ENCODE measurements around the gene ARL6IP6.
"Not testable (repeated sequence)": the region's sequence is repeated elsewhere in the genome, so short reads cannot be mapped to it uniquely, and the experiment has no call there.

The ARL6IP6 gene

DNA sequence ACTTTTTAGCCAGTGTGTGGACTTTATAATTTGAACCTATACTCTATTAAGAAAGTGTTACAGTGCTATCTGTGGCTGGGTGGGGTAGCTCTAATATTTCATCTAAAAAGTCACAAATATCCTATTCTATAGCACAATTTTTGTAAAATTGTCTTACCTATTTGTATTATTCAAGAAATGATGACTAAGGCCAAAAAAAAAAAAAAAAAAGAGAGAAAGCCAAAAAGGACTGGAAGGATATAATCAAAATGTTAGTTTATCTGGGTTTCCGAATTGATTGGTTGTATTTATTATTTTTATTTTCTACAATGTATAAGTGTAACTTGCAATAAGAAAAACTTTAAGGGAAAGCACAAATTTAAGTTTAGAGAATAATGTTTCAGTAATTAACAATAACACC is 5.5 kb downstream of the ARL6IP6 start:
- DNase-seq, result no peak

DNA sequence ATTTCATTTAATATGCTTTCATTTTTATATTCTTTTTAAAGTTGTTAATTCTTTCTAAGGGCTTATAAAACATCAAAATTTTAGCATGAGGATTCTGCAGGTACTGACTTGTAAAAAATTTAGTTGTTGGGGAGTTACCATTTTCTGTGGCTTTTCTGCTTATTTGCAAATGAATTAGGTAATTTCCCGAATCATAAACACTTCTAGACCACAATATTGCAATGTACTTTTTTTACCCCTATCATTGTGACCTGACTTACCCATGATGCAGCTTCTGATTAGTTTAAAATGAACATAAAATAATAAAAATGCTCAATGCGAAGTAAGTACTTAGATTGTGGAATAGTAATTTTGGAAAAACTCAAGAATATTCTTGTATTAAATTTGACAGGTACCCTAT is 11.4 kb downstream of the ARL6IP6 start:
- DNase-seq, result no peak

DNA sequence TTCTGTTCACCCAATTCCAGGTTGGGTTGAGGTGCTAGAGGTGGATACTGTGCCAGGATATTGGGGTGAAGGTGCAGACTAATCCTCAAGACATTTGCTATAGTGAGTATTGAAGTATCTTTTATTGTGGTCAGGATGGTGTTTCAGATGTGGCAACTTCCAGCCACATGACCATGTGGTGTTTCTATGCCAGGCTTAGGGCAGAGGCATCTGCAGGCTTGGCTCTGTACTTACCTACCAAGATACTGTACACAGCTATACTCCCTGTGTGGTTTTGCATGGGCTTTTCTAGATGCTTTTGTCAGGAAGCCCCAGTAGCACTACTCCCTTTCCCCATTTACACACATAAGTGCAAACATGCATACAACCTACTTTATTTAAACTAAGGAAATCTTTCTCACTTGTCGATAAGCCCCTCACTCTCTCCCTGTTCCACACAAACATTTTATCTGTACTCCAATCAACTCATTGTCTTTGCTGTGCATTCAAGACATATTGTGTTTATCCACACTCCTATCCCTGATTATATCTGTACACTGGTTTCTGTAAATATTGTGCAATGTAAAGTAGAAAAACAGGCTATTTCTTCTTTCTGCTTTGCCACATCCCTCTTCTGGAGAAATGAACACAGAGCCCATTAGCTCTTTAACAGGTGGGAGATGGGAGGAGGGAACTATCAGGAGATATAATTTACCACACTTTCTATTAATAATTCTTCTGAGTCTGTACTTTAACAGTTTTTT is 12.3 kb downstream of the ARL6IP6 start:
- no peak for DNase-seq

DNA sequence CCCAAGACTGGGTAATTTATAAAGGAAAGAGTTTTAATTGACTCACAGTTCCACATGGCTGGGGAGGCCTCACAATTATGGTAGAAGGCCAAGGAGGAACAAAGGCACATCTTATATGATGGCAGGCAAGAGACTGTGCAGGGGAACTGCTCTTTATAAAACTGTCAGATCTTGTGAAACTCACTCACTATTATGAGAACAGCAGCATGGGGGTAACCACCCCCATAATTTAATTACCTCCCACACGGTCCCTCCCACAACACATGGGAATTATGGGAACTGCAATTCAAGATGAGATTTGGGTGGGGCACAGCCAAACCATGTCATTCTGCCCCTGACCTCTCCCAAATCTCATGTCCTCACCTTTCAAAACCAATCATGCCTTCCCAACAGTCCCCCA is 19.1 kb downstream of the ARL6IP6 start:
- DNase-seq, result not testable (repeated sequence)

GRCh38 chr2:152738438-152738837 is 20.0 kb downstream of the ARL6IP6 start:
- DNase-seq, result no peak

DNA sequence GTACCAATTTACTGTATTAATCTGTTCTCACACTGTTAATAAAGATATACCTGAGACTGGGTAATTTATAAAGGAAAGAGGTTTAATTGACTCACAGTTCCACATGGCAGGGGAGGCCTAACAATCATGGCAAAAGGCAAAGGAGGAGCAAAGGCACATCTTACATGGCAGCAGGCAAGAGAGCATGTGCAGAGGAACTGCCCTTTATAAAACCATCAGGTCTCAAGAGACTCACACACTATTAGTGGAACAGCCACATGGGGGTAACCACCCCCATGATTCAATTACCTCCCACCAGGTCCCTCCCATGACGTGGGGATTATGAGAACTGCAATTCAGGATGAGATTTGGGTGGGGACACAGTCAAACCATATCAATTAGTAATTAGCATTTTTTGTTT is 21.3 kb downstream of the ARL6IP6 start:
- DNase-seq, result not testable (repeated sequence)

DNA sequence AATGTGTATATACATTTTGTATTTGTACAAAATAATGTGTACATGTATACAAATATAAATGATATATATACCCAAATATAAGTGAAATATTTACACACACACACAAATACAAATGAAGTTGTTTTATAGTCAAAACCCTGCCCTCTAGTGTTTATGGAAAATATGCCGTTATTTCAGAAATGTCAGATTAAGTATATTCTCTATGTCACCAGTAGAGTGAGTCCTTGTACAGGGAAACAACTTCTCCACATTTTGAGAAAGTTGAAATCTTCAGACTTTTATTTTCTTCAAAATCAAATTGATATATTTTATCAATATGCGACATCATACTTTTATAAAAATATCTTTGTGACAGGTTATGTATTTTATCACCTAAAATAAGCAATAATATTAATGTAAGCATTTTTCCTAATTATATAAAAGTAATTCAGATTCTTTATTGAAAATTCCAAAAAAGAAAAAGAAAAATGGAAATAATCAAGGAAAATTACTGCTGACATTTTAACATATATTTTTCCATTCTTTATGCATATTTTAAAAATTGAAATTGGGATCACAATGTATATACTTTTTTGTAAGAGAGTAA is 22.4 kb downstream of the ARL6IP6 start:
- peak; percentile 64 for DNase-seq

DNA sequence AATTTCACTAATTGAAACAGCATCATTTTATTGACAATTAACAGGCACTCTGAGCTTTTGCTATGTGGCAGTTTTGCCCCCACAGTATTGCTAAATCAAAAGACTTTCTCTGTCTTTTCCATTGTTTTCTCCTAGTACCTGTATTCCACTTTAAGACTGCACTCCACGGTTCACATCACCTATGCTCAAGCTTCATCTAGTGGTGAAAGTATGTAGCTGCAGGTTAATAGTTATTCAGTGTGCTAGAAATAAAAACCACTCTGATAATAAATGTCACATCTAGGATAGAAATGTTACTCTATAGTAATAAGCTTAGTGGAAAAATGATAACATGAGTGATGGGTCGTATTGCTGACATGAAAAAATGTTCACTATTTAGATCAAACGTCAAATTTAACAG is 24.6 kb downstream of the ARL6IP6 start:
- DNase-seq, result no peak

DNA sequence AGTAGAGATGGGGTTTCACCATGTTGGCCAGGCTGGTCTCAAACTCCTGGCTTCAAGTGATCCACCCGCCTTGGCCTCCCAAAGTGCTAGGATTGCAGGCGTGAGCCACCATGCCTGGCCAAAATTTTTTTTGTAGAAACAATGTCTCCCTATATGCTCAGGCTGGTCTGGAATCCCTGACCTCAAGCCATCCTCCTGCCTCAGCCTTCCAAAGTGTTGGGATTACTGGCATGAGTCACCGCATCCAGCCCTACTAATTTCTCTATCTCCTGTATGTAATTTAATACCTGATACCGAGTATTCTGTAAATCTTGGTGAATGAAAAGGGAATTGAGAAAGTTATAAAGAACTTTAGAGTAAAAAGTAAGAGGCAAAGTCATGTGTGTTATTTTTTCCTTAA is 29.3 kb downstream of the ARL6IP6 start:
- peak; percentile 29 for DNase-seq

- peak; percentile 20 for DNase-seq
Measured at GRCh38 chr2:152755029-152755428, 36.6 kb downstream of the ARL6IP6 start.

DNA sequence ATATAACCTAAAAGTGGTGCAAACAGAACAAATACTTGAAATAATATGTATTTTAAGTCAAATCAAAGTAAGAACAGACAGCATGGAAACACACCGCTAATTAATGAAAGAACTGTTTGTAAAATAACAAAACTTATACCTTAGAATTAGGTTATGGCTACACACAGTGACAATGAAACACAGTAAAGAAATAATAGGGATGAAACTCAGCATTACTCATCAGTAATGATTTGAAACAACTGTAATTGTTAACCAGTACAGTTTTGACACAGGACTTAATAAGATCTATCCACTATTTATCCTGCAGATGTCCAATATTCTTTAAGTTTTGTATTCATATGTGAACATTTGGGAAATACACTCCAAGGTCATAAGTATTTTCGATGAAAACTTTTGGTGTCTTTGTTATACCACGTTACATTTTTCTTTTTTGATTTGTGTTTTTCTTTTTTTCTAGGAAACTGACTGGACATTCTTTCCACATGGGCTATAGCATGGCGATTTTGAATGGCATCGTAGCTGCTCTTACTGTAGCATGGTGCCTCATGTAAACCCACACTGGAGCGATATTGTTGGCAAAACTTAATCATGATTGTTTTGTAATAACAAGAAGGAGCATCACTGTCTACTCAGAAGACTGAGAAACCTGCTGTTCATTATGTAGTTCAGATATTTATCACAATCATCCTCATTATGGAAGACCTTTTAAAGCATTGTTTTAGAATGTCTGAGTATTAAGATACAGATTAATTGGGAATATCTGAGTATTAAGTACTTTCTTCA is 41.1 kb downstream of the ARL6IP6 start:
- DNase-seq, result no peak

- no peak for DNase-seq
Measured at GRCh38 chr2:152761214-152761613, 42.8 kb downstream of the ARL6IP6 start.

DNA sequence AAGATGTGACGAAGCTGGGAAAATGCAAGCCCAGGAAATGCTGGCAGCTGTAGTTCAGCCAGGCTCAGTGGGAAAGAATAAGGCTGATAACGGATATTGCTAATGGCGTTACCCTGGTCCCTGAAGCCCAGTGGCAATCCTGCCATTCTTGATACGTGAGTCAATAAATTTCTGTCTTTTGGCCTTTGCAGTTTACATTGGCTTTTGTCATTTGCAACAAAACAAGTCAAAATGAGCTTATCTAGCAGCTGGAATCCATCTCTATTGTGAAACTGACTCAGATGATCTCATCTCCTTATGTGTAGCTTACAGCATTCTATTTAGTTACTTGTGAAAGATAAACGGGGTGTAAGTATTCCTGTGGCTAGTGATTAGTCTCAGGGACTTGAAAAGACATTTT is 43.8 kb downstream of the ARL6IP6 start:
- DNase-seq, result peak; percentile 68

DNA sequence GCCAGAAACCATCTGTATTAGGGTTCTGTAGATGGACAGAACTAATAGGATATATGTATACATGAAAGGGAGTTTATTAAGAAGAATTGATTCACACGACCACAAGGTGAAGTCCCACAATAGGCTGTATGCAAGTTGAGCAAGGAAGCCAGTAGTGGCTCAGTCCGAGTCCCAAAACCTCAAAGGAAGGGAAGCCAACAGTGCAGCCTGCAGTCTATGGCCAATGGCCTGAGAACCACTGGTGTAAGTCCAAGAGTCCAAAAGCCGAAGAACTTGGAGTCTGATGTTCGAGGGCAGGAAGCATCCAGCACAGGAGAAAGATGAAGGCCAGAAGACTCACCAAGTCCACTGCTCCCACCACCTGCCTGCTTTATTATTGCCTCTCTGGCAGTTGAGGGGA is 44.8 kb downstream of the ARL6IP6 start:
- not testable (repeated sequence) for DNase-seq

- no peak for DNase-seq
Measured at GRCh38 chr2:152763651-152764050, 45.2 kb downstream of the ARL6IP6 start.

DNA sequence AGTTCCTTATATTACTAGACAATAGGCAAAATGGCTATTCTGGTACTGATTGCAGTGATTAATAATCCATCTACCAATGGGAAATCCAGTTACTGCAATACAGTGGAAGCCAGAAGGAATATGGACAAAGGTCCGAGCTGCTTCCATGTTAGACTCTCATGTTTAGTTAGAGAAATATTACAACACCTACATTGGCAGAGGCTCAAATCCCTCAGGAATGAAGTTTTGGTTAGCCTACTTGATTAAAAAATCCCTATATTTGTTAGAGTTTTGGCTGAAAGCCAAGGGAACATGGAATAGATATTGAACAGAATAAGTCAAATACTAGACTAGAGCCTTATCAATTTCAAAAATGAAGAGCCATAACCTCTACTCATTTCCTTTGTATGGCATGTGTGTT is 48.5 kb downstream of the ARL6IP6 start:
- peak; percentile 47 for DNase-seq

- DNase-seq, result no peak
Measured at GRCh38 chr2:152781175-152781574, 62.8 kb downstream of the ARL6IP6 start.

DNA sequence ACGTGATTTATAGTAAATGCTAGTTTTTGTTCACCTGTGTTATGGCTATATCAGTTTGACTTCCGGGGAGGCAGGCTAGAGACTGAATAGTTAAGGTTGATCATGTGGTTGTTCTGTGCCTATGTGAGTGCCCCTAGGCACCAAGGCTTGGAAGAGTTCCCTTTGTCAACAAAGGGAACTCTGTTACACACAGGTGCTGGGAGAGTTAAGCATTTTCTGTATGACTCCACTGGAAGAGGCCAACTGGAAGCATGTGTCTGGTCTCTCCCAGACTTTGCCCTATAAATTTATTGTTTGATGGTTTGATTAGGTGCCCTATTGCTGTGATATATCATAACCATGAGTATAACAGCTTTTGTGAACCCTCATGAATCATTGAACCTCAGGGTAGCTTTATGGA is 63.8 kb downstream of the ARL6IP6 start:
- no peak for DNase-seq

DNA sequence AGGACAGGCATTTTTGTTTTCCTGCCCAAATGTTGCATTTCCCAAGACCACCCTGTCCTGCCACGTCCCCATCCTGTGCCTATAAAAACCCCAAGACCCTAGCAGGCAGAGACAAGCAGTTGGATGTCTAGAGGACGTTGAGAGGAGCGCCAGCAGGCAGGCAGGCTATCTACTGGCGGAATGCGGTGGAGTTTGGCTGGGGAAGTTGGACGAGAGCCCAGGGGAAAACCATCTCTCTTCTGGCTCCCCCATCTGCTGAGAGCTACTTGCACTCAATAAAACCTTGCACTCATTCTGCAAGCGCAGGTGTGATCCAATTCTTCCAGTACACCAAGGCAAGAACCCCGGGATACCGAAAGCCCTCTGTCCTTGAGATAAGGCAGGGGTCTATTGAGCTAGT is 72.5 kb downstream of the ARL6IP6 start:
- DNase-seq, result no peak

GRCh38 chr2:152791979-152792378 is 73.6 kb downstream of the ARL6IP6 start:
- DNase-seq, result no peak

- DNase-seq, result no peak
Measured at GRCh38 chr2:152792974-152793373, 74.6 kb downstream of the ARL6IP6 start.

- no peak for DNase-seq
Measured at GRCh38 chr2:152796941-152797340, 78.5 kb downstream of the ARL6IP6 start.

- no peak for DNase-seq
Measured at GRCh38 chr2:152804687-152805408, 86.4 kb downstream of the ARL6IP6 start.

All from fibroblast of skin of scalp (primary cell).